Renal cortex interstitium (tissue), 11 donors: ENCODE data around the gene LAPTM4A. TPM values are rescaled to one million over a fixed set of nuclear protein-coding genes. Genes with fewer than 3 reads are reported as not detected.

Source experiments
- DNase-seq, 11 donors: peaks; one replicate each; pipeline ENCODE4 v3.0.0-alpha.2; 2013; ENCODE audit warnings: low read depth in 9 of 11, low spot score in 4 of 11; ENCODE audit errors: extremely low read depth in 1 of 11
- polyA plus RNA-seq, 3 donors: library from polyadenylated mRNA; unstranded; fragments of 120-200 nt; gene quantifications; one replicate each; pipeline ENCODE4 v1.2.1, GENCODE V29; 2013; ENCODE audit not compliant: insufficient read length in 3 of 3

LAPTM4A gene
- polyA plus RNA-seq, 3 donors = 417 to 496 (median 433) TPM

DNA sequence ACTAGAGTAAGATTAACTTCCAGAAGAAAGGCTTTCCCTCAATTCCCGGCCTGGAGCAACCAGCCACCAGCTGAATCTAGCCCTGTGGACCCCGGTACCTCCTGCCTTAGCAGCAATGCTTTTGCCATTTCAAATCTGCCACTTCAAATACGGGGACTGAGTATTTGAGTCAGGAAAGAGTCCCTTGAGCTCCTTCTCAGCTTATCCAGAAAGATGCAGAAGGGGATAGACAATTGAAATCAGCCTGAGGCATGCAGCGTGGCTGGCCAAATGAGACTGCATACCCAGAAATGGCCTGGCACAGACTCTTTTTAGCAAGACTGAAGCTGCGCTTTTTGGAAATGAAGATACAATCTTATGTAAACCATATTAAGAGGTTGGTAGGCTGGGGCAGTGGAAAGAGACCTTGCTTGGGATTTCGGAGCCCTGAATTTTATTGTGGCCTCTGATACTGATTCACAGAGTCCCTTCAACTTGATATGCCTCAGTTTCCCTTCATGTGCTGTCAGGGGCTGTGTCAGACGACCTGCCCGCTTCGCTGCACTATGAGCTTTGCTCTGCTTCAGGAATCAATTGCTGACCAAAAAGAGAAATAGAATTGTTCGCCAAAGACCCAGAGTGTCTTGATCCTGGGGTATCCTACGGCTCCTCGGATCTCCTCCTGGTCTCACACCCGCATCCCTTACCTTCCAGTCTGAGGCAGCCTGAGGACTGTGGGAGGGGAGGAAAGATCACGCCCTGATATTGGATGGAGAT, 40.0 kb downstream of the LAPTM4A start:
- no peak for DNase-seq

DNA sequence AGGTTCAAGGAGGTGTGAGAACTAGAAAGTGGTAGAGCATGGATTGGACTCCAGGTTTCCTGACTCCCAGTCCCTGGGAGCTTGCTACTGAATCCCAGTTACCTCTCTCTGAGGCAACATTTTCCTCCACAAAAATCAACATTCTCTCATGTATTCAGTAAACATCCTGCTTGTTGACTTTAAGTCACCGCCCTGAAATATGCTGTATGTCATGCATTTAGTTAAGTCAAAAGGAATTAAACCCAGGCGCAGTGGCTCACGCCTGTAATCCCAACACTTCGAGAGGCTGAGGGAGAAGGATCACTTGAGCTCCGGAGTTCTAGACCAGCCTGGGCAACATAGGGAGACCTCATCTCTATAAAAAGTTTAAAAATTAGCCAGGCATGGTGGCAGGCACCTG, 42.7 kb downstream of the LAPTM4A start:
- no peak for DNase-seq

DNA sequence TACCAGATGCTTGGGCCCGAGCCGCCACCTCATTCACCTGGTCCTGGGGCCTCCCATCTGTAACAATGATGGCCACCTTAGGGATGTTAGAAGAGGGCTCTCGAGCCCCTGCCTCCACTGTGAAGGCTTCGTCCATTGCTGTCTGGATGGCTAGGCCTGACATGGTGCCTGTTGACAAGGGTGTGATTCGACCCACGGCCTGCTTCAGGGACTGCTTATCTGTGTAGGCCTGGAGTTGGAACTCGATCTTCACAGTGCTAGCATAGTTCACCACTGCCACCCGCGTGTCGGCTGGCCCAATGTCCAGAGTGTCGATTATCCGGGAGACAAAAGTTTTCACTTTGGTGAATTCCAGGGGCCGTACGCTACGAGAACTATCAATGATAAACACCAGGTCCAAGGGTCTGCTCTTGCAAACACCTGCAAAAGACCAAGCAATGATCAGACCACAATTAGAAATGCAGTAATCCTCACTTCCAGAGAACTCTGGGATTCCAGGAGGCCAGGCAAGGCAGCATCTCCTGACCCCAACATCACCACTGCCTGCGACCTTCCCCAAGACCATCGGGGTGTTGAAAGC, 45.4 kb downstream of the LAPTM4A start:
- DNase-seq = no peak

DNA sequence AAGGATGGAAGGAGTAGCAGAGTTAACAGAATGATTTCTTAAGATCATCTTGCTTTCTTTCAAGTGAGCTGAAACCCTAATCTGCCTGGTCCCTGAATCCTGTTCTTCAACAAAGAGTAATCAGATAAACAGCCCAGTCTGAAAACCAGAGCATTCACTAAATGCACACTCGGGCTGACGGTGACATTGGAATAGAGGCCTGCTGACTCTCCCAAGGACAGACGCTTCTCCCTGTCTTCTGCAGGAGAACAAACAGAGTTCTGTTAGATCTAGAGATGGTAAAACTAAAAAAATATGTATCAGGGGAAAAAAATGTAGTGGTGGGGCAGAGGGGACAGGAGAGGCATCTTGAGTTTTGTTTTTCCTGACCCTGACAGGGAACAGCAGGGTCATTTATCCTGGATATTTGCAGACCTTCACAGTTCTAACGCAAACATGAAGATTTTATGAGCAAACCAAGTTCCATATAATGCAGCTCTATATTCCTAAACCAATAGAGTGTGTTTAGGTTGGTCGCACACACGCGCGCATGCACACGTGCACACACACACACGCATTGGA, 46.3 kb downstream of the LAPTM4A start:
- no peak for DNase-seq

DNA sequence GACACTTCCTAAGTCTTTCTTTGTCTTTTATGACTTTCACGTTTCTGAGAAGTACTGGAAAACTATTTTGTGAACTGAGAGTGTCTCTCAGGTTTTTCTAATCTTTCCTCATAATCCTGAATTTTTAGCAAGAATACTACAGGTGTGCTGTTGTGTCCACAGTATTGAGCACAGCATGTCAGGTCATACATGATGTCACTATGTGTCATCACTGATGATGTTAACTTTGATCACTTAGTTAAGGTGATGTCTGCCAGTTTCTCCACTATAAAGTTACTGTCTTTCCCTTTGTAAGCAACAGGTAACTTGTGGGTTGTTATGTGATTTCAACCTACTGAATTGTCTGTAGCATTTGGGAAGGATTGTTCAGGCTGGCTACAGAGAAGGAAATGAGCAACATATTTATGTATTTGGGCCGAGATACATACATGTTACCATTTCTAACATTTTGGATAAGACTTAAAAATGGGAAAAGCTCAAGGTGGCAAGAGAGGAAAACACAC, 50.0 kb downstream of the LAPTM4A start:
- DNase-seq = no peak

DNA sequence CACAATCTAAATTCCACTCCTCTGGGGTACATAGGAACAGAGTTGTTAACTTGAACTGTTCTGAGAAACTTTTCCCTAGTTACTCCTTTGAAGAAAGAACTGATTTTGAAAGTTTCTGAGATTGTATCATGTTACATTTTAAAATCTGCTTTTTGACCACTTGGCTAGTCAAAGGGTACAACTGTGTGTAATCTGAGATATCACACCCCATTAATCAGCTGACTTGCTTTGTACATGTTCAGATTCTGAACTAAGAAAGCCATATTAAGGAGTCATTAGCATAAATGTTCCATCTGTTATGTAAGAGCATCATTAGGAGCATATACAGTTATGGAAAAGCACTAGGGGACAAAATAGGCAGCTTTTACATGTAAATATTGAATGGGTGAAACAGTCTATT, 57.7 kb downstream of the LAPTM4A start:
- DNase-seq = no peak

DNA sequence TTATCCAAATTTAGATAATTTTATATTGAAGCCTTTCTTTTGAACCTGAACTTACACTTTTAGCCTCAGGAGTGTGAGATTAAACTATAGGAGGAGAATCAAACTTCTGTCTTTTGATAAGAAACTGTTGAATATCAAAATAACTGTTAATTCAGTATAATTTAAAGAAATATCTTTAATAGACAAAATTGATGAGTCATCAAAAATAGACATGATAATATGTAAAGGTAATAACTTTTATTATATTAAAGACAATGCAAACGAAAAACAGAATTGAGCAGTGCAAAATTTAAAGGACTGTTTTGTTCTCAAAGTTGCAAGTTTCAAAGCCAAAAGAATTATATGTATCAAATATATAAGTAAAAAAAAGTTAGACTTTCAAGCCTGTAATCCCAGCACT, 59.5 kb downstream of the LAPTM4A start:
- DNase-seq = no peak

DNA sequence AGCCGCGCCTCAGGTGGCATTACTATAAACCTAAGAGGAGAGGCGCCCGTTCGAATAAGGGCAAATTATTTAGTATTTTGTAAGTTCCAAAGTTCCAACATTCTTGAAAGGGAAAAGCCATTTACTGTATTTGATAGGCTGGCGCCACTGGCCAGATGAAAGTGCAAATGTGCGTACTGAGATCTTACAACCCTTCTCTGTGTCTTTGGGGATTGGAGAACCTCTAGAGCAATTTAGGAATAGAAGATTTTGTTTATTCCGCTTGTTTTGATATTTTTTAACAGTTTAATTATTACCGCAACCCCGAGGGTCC, 61.1 kb downstream of the LAPTM4A start:
- DNase-seq = no peak

DNA sequence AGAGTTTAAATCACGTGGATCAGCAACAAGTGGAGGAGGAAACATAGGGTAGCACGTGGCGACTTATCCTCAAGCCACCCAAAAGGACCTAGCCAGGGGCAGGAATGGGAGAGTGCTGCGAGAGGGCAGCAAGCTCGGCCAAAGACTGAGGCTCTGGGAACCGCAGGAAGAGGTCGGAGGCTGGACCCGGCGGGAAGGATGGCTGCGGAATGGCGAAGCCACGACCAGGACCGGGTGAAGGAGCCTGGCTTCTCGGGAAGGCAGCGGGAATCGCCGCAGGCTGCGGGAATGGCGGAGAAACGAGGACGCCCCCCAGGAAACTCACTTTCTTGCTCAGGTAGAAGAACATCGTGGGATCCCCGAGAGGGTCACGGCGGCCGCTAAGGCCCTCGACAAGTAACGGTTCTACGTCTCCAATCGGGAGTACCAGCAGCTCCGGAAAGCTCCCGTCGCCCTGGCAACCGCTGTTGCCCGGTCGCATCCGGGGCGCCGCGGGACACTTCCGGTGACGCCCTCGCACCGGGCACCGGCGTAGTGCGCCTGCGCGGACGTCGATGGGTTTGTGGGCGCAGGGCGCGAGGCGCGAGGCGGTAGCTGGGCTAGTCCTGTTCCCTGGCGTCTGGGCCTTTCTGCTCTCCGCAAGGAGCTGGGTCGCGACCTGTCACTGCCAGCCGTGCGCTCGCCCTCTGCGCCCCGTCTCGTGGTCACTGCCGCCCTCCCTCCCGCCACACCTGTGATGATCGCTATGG, 61.6 kb downstream of the LAPTM4A start, which contains the start of gene WDR35:
TSS of gene WDR35 (minus strand) at position 439 of the 749 bp plus-strand sequence. CDS start at position 349, 90 bp downstream.
- DNase-seq = peak; percentile 66 to 84 (median 77)

DNA sequence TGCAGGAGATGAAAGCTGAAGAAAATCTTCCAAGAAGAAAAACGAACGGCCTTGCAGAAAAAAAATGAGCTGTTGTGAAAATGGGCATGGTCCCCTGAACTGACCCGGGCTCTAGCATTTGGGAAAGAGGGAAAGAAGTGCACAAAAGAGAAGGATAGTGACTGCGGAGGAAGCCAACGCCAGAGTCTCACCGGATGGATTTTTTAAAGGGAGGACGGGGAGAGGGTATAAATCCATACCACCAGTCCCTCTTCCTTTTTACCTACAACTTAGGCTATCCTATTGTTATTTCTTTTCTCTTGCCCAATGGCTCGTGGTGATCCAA, 62.1 kb downstream of the LAPTM4A start:
- DNase-seq = no peak

DNA sequence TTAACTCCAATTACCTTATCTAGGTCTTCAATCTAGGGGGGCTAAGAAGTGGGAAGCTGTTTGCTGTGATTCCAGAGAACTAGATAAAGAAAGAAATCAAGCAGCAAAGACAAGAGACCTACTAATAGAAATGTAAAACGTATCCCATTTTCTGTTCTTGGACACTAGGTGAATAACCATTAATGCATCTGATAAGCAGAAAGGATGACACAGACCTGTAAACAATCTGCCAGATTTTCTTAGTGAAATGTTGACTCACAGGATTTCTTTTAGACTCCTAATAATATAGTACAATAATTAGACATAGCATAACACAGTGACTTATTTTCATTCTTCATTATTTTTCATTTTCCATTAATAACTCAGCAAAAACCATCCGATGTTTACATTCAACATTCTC, 62.8 kb downstream of the LAPTM4A start:
- no peak for DNase-seq

DNA sequence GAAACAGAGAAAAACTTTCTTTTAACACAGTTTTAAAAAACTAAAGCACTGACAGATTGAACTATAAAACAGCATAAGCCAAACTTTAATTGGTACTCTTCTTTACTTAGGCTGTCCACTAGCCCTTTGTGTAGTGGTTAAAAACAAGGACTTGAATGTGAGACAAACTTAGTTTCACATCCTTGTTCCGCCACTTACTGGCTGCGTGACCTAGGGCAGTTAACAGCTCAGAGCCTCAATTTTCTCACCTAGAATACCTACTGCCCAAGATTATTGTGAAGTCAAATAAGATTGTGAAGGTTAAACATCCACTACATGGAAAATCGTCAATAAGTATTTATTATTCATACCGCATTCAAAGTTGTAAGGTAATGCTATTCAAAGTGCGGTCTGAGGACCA, 63.5 kb downstream of the LAPTM4A start:
- no peak for DNase-seq

Other genes with a start within 250 kb of the LAPTM4A start
- 10 to 100 TPM; 29.6 to 46.6 (median 38.8) TPM for gene TTC32, start 149.6 kb downstream of the LAPTM4A start, polyA plus RNA-seq
- 10 to 100 TPM; 26.7 to 30.7 (median 30.6) TPM for gene WDR35, start 61.5 kb downstream of the LAPTM4A start, polyA plus RNA-seq
- 1 to 10 TPM; 3.0 to 4.3 (median 3.5) TPM for gene MATN3, start 39.0 kb downstream of the LAPTM4A start, polyA plus RNA-seq
- gene SDC1, start 173.5 kb upstream of the LAPTM4A start, polyA plus RNA-seq = 10 to 100 TPM; 22.8 to 30.0 (median 24.6) TPM